Urinary bladder (tissue), 4 donors: ENCODE results near the gene PKHD1. TPM values are rescaled to one million over a fixed set of nuclear protein-coding genes. Genes with fewer than 3 reads are reported as not detected.
"Not testable (repeated sequence)": the region's sequence is repeated elsewhere in the genome, so short reads cannot be mapped to it uniquely, and the experiment has no call there.

Source experiments
- DNase-seq: peaks from one replicate; pipeline ENCODE4 v3.0.0-alpha.2; 2015; ENCODE audit errors: extremely low spot score
- H3K27ac ChIP-seq: one replicate; pipeline ENCODE4 v1.5.1; 2013; ENCODE audit warnings: low read depth, mild to moderate bottlenecking, moderate library complexity
- H3K36me3 ChIP-seq: one replicate; pipeline ENCODE4 v1.6.1; 2013; ENCODE audit warnings: mild to moderate bottlenecking, moderate library complexity; ENCODE audit not compliant: insufficient read depth
- H3K4me1 ChIP-seq: one replicate; pipeline ENCODE4 v1.6.1; 2013; ENCODE audit warnings: mild to moderate bottlenecking, moderate library complexity; ENCODE audit not compliant: insufficient read depth
- H3K4me3 ChIP-seq: one replicate; pipeline ENCODE4 v1.5.1; 2013; ENCODE audit warnings: low read depth, low read length
- WGBS: extraction: QIAGEN DNeasy Blood & Tissue Kit; methylation state at CpG from one replicate; pipeline ENCODE4 v1.1.7; 2013; 5-methylcytosine and 5-hydroxymethylcytosine counted together
- polyA plus RNA-seq: library from polyadenylated mRNA; stranded (reverse); fragments of 200-250 nt; gene quantifications from one replicate; pipeline ENCODE4 v1.2.3, GENCODE V29; 2013
- total RNA-seq: library from RNA; depleted of rRNA; stranded (reverse); fragments of >200 nt; gene quantifications from one replicate; pipeline ENCODE4 v1.2.3, GENCODE V29; 2014
- donor health status: healthy with polysubstance abuse.
- donor health status: healthy.

PKHD1 gene
- total and polyA plus RNA-seq, 2 donors = 0.29 to 3.6 TPM

DNA sequence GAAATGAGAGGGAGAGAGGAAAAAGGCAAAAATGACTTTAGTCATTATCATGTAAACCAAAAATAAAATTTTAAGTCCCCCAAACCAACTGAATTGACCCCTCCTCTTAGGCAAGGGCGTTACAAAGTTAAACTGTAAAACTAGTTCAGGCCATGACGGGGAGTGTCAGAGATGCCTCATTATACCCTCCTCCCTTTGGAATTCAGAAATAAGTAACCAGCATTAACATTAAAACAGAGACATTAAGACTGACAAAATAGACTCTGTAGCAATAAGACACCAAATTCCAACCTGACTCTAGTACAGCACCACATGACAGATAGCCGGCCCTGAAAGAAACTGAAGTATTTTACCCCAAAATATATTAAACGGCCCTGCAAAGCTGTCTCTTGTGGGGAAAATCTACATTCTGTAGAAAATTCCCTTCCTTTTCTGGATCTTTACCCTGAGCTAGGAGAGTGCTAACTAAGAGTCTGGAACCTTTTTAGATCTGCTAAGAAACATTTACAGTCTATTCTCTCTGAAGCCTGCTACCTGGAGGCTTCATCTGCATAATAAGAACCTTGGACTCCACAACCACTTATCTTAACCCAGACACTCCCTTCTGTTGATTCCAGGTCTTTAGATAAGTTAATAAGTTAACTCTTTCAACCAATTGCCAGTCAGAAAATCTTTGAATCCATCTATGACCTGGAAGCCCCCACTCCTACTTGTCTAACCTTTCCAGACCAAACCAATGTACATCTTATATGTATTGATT, 150.7 kb downstream of the PKHD1 start:
- no peak overlapping the region for H3K27ac ChIP-seq
- H3K4me1 ChIP-seq = no peaks in the 10 kb centered on the region
- H3K4me3 ChIP-seq = no peak overlapping the region
- 45% methylated on average over 4 of the region's 4 CpGs for whole genome bisulfite sequencing
- no peak for DNase-seq
- H3K36me3 ChIP-seq = no peaks in the 10 kb centered on the region

DNA sequence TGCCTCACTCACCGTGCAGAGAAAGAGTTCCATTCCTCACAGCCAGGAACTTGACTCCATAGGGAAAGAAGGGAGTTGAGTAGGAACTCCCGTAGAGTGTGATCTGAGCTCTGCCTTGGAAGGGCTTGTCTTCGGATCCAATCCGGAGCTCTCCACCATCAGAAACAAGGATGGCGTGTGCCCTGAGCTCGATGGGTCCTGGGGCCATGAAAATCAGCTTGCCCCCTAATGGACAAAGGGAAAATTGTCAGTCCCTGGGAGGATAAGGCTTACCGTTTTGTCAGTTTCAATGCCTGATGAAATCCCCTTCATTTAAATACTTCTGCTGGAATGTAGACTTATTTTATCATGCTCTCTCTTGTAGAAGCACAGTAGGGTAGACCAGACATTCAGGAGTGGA, 153.3 kb downstream of the PKHD1 start:
- Histone ChIP-seq H3K27ac (no peak overlapping the region), H3K36me3 (no peaks in the 10 kb centered on the region), H3K4me3 (no peak overlapping the region), H3K4me1 (no peaks in the 10 kb centered on the region)
- WGBS = 64% methylated on average over 7 of the region's 7 CpGs
- DNase-seq = no peak

DNA sequence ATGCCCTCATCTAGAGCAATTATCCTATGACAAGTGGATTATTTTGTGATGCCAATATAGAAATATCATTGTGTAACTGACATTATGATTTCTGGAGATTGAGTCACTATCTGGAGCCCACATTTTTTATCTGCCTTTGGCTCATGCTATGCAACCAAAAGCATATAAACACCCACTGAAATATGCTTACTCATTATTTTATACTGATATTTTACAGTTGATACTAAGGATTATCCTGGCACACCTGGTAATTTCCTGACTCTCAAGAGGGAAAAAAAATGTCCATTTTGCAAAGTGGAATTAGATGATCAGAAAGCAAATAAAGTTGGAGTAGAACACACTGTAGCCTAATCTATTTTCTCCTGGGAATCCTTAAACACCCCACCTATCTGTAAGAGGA, 154.5 kb downstream of the PKHD1 start:
- Histone ChIP-seq H3K36me3 (no peaks in the 10 kb centered on the region), H3K27ac (no peak overlapping the region), H3K4me3 (no peak overlapping the region), H3K4me1 (no peaks in the 10 kb centered on the region)
- DNase-seq = no peak

DNA sequence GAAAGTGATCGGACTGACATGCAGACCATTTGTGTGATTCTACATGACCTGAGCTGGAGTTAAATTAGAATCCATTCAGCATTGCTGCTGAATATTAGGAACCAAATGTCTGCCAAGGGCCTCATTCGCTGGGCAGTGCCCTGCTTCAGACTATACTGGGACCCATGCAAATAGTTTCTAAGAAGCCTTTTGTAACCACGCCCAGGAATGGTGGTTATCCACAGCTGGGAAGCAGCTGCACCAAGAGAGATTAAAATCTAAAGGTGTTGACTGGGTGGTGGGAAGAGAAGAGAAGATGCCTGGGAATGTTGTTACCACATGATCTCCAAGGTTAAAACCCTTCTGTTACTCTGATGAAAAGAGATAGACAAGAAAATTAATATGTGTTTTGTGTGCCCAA, 156.8 kb downstream of the PKHD1 start:
- DNase-seq = no peak
- Histone ChIP-seq H3K4me1 (no peaks in the 10 kb centered on the region), H3K4me3 (no peak overlapping the region), H3K36me3 (no peaks in the 10 kb centered on the region), H3K27ac (no peak overlapping the region)
- WGBS = 87% methylated on average over 3 of the region's 3 CpGs

DNA sequence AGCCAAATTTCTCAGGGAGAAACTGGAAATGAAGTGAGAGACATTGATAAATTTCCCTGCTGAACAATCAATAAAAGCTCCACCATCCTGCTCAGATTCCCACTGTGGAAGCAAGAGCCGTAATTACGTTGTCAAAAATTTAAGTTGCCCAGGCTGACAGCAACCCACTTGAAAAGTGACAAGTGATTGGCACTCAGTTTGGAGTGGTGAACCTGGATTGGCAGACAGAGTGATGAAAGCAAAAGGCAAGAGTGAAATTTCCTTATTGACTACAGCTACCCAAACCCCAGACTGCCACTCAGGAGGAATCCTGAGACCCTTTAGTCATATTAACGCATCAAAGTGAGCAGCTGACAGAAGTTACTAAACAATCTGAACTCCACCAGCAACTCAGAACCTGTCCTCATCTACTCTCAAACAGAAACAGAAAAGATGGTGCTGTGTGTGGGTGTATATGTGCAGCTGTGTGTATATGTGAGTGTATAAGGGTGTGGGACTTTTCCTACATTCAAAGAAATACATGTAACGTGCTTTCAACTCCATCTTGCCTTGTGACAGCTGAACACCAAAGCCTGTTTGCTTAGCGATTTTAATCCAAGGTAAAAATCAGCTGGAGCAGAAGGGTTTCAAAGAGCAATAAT, 157.4 kb downstream of the PKHD1 start:
- H3K4me1 ChIP-seq = no peaks in the 10 kb centered on the region
- H3K4me3 ChIP-seq = no peak overlapping the region
- H3K36me3 ChIP-seq = no peaks in the 10 kb centered on the region
- H3K27ac ChIP-seq = no peak overlapping the region
- DNase-seq = no peak
- 87% methylated on average over 5 of the region's 5 CpGs for WGBS

DNA sequence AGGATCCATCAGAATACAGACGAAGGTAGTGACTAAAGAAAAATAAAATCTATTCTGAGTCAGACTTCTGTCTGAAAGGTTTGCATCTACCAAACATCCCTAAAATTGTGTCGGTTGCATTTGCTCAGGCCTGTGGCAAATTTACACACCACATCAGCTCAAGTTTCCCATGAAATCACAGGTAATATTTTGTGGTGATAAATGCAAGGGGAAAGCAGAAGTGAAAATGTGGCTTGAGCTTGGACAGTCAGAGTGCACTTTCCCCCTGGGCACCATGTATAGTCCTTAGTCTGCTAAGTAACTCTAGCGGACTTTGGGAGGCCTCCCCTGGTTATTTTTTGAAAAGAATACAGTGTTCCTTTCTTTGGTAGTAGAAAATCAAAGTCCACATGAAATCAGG, 159.1 kb downstream of the PKHD1 start:
- H3K36me3 ChIP-seq = no peaks in the 10 kb centered on the region
- H3K4me3 ChIP-seq = no peak overlapping the region
- WGBS = 77% methylated on average over 3 of the region's 3 CpGs
- H3K27ac ChIP-seq = no peak overlapping the region
- H3K4me1 ChIP-seq = no peaks in the 10 kb centered on the region
- DNase-seq = no peak

DNA sequence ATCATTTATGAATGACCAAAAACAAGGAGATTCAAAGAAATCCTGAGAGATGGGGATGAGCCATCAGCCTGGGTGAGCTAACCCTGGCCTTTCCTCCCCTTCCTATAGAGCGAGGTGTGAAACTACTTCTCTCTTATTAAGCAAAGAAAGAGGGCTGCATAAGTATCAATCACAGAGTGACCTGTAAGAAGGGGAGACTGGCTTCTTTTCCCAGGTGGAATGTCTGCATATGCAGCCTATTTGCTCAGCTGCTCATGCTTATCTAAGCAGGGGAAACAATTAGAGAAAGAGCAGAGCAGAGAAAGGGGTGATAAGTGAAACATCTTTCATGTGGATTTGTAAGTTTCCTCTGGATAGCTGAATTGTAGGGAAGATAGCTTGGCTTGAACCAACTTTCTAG, 160.0 kb downstream of the PKHD1 start:
- no peak overlapping the region for H3K27ac ChIP-seq
- no peaks in the 10 kb centered on the region for H3K36me3 ChIP-seq
- WGBS = 86% methylated on average over 1 of the region's 1 CpG
- no peak overlapping the region for H3K4me3 ChIP-seq
- DNase-seq = no peak
- H3K4me1 ChIP-seq = no peaks in the 10 kb centered on the region

DNA sequence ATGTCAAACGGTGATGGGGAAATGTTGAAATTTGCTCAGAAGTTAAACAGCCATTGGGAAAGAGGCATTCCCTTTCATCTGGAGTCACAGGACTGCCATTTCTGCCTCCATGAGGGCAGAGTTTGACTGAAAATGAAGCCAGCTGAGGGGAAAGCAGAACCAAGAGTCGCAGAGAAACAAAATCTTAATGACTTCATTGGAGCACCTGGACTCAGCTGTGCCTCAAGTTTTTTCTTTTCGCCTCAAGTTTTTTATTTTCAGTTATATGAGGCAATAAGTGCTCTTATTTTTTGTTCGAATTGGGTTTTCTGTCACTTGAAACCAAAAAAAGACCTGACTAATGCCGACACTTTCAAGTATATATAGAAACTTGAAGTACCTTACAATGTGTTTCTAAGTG, 161.3 kb downstream of the PKHD1 start:
- H3K27ac ChIP-seq = no peak overlapping the region
- 84% methylated on average over 5 of the region's 5 CpGs for WGBS

DNA sequence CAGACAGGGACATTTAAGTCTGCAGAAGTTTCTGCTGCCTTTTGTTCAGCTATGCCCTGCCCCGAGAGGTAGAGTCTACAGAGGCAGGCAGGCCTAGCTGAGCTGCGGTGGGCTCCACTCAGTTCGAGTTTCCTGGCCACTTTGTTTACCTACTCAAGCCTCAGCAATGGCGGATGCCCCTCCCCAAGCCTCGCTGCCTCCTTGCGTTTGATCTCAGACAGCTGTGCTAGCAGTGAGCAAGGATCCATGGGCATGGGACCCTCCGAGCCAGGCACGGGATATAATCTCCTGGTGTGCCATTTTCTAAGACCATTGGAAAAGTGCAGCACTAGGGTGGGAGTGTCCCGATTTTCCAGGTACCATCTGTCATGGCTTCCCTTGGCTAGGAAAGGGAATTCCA, 164.9 kb downstream of the PKHD1 start:
- H3K36me3 ChIP-seq, H3K4me1 ChIP-seq, H3K4me3 ChIP-seq, H3K27ac ChIP-seq, DNase-seq: not testable (repeated sequence)
- WGBS = 92% methylated on average over 9 of the region's 9 CpGs

More for the DNA sequence above, 161.3 kb downstream of the PKHD1 start:
- DNase-seq = no peak
- no peaks in the 10 kb centered on the region for H3K36me3 ChIP-seq
- no peak overlapping the region for H3K4me3 ChIP-seq
- no peaks in the 10 kb centered on the region for H3K4me1 ChIP-seq

DNA sequence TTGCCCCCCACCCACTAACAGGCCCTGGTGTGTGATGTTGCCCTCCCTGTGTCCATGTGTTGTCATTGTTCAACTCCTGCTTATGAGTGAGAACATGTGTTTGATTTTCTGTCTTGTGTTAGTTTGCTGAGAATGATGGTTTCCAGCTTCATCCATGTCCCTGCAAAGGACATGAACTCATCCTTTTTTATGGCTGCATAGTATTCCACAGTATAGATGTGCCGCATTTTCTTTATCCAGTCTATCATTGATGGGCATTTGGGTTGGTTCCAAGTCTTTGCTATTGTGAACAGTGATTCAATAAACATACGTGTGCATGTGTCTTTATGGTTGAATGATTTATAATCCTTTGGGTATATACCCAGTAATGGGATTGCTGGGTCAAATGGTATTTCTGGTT, 169.1 kb downstream of the PKHD1 start:
- not testable (repeated sequence) for H3K4me1 ChIP-seq, H3K27ac ChIP-seq, H3K4me3 ChIP-seq, H3K36me3 ChIP-seq, DNase-seq
- WGBS = 92% methylated on average over 2 of the region's 2 CpGs

DNA sequence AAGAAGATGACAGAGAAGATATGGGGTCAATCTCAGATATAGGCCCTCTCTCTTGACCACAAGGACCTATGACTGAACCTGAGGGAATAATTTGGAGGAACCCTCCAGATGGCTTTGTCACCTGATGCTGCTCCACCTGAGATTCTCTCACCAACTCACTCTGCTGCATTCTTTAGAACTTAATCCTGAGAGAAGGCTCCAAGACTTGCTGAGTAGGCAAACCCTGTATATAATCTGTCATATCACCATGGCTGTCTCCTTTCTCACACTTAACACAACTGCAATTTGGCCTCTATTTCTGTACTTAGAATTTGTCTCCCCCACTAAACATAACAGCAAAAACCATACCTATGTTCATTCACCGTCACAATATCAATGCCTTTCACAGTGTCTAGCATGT, 172.3 kb downstream of the PKHD1 start:
- Histone ChIP-seq H3K36me3 (no peaks in the 10 kb centered on the region), H3K4me1 (no peaks in the 10 kb centered on the region), H3K27ac (no peak overlapping the region), H3K4me3 (no peak overlapping the region)
- no peak for DNase-seq
- 90% methylated on average over 1 of the region's 1 CpG for WGBS

DNA sequence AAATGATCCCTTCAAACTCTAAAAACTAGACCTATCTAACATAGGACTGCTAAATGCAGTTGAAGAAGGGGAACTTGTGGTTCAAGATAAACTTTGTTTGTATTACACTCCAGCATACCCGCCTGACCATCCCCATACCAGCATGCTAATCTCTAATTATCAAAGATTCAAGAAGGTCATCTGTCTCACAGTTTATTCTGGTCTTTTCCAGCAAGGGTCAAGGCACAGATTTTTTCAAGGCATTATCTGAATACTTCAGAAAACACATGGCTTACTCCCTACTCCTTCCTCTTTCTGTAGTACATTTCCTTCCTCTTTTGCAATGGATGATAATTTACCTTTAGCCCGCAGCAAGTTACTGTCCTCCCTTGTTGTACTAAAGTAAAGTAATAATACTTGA, 174.1 kb downstream of the PKHD1 start:
- WGBS = 57% methylated on average over 2 of the region's 2 CpGs
- Histone ChIP-seq H3K27ac (no peak overlapping the region), H3K4me3 (no peak overlapping the region), H3K36me3 (no peaks in the 10 kb centered on the region), H3K4me1 (no peaks in the 10 kb centered on the region)
- DNase-seq = no peak

DNA sequence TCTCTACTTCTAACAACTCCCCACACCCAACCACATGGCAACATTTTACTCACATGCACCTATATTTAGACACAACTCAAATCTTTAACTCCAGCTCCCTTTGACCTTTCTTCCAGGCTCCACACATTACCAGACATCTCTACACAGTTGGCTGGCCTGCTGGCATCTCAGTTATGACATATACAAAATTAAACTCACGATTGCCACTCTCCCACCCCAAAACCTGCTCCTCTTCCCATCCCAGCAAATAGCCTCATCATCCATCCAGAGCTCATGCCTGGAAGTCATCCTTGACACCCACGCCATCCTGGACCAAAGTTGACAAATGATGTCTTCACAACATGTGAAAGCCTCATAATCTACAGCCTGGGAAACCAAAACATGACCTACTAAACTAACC, 176.6 kb downstream of the PKHD1 start:
- Histone ChIP-seq H3K4me3 (no peak overlapping the region), H3K4me1 (no peaks in the 10 kb centered on the region), H3K36me3 (no peaks in the 10 kb centered on the region), H3K27ac (no peak overlapping the region)
- 58% methylated on average over 2 of the region's 2 CpGs for WGBS
- no peak for DNase-seq

DNA sequence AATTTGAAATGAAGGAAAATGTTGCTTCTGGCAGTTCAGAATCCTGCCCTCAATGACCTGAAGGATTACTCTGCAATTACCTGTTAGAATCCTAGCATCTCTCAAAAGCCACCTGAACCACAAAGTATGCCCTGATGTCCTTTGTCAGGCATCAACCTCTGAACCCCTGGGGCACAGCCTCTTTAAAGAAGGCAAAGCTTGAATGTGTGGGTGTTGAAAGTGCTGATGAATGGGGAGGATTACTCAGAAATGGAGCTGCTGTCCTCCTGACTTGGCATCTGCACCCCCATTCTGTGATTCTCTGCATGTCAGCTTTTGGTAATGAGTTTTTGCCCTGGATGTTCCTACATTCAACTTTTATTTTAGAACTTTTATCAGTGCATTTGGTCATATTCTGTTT, 179.2 kb downstream of the PKHD1 start:
- no peaks in the 10 kb centered on the region for H3K4me1 ChIP-seq
- no peaks in the 10 kb centered on the region for H3K36me3 ChIP-seq
- no peak overlapping the region for H3K4me3 ChIP-seq
- no peak for DNase-seq
- no peak overlapping the region for H3K27ac ChIP-seq
